Upper lobe of left lung (tissue), 6 donors: ENCODE data around the gene CYCS. TPM values are rescaled to one million over a fixed set of nuclear protein-coding genes. Genes with fewer than 3 reads are reported as not detected.
"Not testable (repeated sequence)": the region's sequence is repeated elsewhere in the genome, so short reads cannot be mapped to it uniquely, and the experiment has no call there.

Source experiments
- ATAC-seq, 2 donors: fragments of 200-7000 bp; cut with Tn5 transposase; one replicate each; pipeline ENCODE4 v1.9.1; 2022; ENCODE audit warnings: mild to moderate bottlenecking in 2 of 2, moderate library complexity in 2 of 2; ENCODE audit not compliant: low FRiP score in 2 of 2
- DNase-seq, 2 donors: peaks; one replicate each; pipeline ENCODE4 v3.0.0-alpha.2; 2019 to 2020
- H3K27ac ChIP-seq, 4 donors: fragments of 200-600 bp; sonication (generic); one replicate each; pipeline ENCODE4 v1.5.1; 2016 to 2019
- H3K27me3 ChIP-seq, 4 donors: fragments of 200-600 bp; sonication (generic); one replicate each; pipeline ENCODE4 v1.5.1; 2017 to 2019
- H3K36me3 ChIP-seq, 4 donors: fragments of 200-600 bp; sonication (generic); one replicate each; pipeline ENCODE4 v1.5.1; 2016 to 2019
- H3K4me1 ChIP-seq, 4 donors: fragments of 200-600 bp; sonication (generic); one replicate each; pipeline ENCODE4 v1.5.1; 2018 to 2019
- H3K4me3 ChIP-seq, 4 donors: fragments of 200-600 bp; sonication (generic); one replicate each; pipeline ENCODE4 v1.5.1; 2017 to 2019; ENCODE audit warnings: mild to moderate bottlenecking in 2 of 4, moderate library complexity in 1 of 4
- H3K9me3 ChIP-seq, 4 donors: fragments of 200-600 bp; sonication (generic); one replicate each; pipeline ENCODE4 v1.5.1; 2018 to 2019
- CTCF ChIP-seq, 6 experiments: fragments of 450-650 bp in 4 of 6; fragments of 200-600 bp in 2 of 6; sonication (generic) in 2 of 6; IDR thresholded peaks; one replicate each; pipeline ENCODE4 v1.5.1; 2016 to 2019; ENCODE audit warnings: antibody characterized with exemption in 6 of 6
- EP300 ChIP-seq, 4 donors: sonication (generic); formaldehyde crosslinking; IDR thresholded peaks; one replicate each; pipeline ENCODE4 v1.5.1; 2017; ENCODE audit warnings: antibody characterized with exemption in 4 of 4, control low read depth in 2 of 4
- POLR2A ChIP-seq, 4 donors: fragments of 450-650 bp; IDR thresholded peaks; one replicate each; pipeline ENCODE4 v1.5.1; 2016 to 2017; ENCODE audit warnings: antibody characterized with exemption in 4 of 4, mild to moderate bottlenecking in 2 of 4
- POLR2AphosphoS5 ChIP-seq, 2 donors: sonication (generic); formaldehyde crosslinking; IDR thresholded peaks; one replicate each; pipeline ENCODE4 v1.5.1; 2017; ENCODE audit warnings: antibody characterized with exemption in 2 of 2
- WGBS, 2 donors: methylation state at CpG; one replicate each; pipeline ENCODE4 v1.1.5; 2017 to 2018; 5-methylcytosine and 5-hydroxymethylcytosine counted together
- total RNA-seq, 6 donors: library from RNA; depleted of rRNA in 4 of 6; stranded (reverse); fragments of >200 nt in 4 of 6; gene quantifications; one replicate each; pipeline versions ENCODE4 v1.1.0 to v1.2.1, GENCODE V29; 2016 to 2021
- donor health status: DM: no; HTN: no; CAD: no; lungs with moderate emphysema.
- donor health status: DM: no; HTN: yes; CAD: no; lungs with severe emphysema.

CYCS gene
- total RNA-seq, 6 donors from 2014 or later = 7.3 to 69.4 (median 33.2) TPM

GRCh38 chr7:25169683-25170082 is 44.6 kb upstream of the CYCS start:
- TF ChIP-seq POLR2AphosphoS5 (IDR thresholded peaks at IDR 0.05) = no peak
- no peak for TF ChIP-seq POLR2A (IDR thresholded peaks at IDR 0.05)
- no peak for TF ChIP-seq EP300 (IDR thresholded peaks at IDR 0.05)
- no peak for TF ChIP-seq CTCF (IDR thresholded peaks at IDR 0.05)
- peaks cover 0 to 9% (median 0%) of the 10 kb centered on the region in 4 donors for H3K36me3 ChIP-seq
- H3K9me3 ChIP-seq = no peaks in the 10 kb centered on the region
- 96 to 97% methylated on average over 7 of the region's 7 CpGs for whole genome bisulfite sequencing, 2 donors
- ATAC-seq = no peak
- H3K4me1 ChIP-seq = no peaks in the 10 kb centered on the region
- no peak overlapping the region for H3K4me3 ChIP-seq
- no peak overlapping the region for H3K27ac ChIP-seq
- H3K27me3 ChIP-seq = no peaks in the 10 kb centered on the region
- no peak for DNase-seq

GRCh38 chr7:25168145-25168544 is 43.1 kb upstream of the CYCS start:
- H3K4me3 ChIP-seq = no peak overlapping the region
- no peak for DNase-seq
- no peak for ATAC-seq
- TF ChIP-seq POLR2AphosphoS5 (IDR thresholded peaks at IDR 0.05) (no peak), EP300 (IDR thresholded peaks at IDR 0.05) (no peak), POLR2A (IDR thresholded peaks at IDR 0.05) (no peak), CTCF (IDR thresholded peaks at IDR 0.05) (no peak)
- no peaks in the 10 kb centered on the region for H3K9me3 ChIP-seq
- no peak overlapping the region for H3K27ac ChIP-seq
- peaks cover 0 to 9% (median 0%) of the 10 kb centered on the region in 4 donors for H3K36me3 ChIP-seq
- 88 to 89% methylated on average over 4 of the region's 4 CpGs for WGBS, 2 donors
- H3K4me1 ChIP-seq = no peaks in the 10 kb centered on the region
- H3K27me3 ChIP-seq = no peaks in the 10 kb centered on the region

- DNase-seq = no peak
- 77 to 93% methylated on average over 3 of the region's 3 CpGs for WGBS, 2 donors
These were observed 42.3 kb upstream of the CYCS start for GRCh38 chr7:25167262-25167843.

GRCh38 chr7:25159983-25160596 is 35.0 kb upstream of the CYCS start:
- 49 to 53% methylated on average over 11 of the region's 11 CpGs for WGBS, 2 donors
- peak in 2 of 6 experiments; percentile 25 to 46 for TF ChIP-seq CTCF (IDR thresholded peaks at IDR 0.05)
- not testable (repeated sequence) for ATAC-seq, H3K4me3 ChIP-seq, H3K4me1 ChIP-seq, H3K9me3 ChIP-seq, DNase-seq, H3K36me3 ChIP-seq, H3K27me3 ChIP-seq, H3K27ac ChIP-seq

More at GRCh38 chr7:25167262-25167843, 42.3 kb upstream of the CYCS start:
- TF ChIP-seq CTCF (IDR thresholded peaks at IDR 0.05) (no peak), POLR2AphosphoS5 (IDR thresholded peaks at IDR 0.05) (no peak), POLR2A (IDR thresholded peaks at IDR 0.05) (no peak), EP300 (IDR thresholded peaks at IDR 0.05) (no peak)
- no peak overlapping the region for H3K4me3 ChIP-seq
- no peak overlapping the region for H3K27ac ChIP-seq
- ATAC-seq = no peak
- no peaks in the 10 kb centered on the region for H3K4me1 ChIP-seq
- no peaks in the 10 kb centered on the region for H3K27me3 ChIP-seq
- no peaks in the 10 kb centered on the region for H3K9me3 ChIP-seq
- H3K36me3 ChIP-seq = peaks cover 0 to 9% (median 0%) of the 10 kb centered on the region in 4 donors

- ATAC-seq (no peak), DNase-seq (no peak)
- Histone ChIP-seq H3K36me3 (peaks cover 2 to 15% (median 4%) of the 10 kb centered on the region in 4 donors), H3K4me3 (no peak overlapping the region), H3K4me1 (no peaks in the 10 kb centered on the region), H3K27me3 (no peaks in the 10 kb centered on the region), H3K27ac (no peak overlapping the region), H3K9me3 (no peaks in the 10 kb centered on the region)
- no peak for TF ChIP-seq CTCF (IDR thresholded peaks at IDR 0.05)
- no peak for TF ChIP-seq POLR2A (IDR thresholded peaks at IDR 0.05)
- TF ChIP-seq POLR2AphosphoS5 (IDR thresholded peaks at IDR 0.05) = no peak
- no peak for TF ChIP-seq EP300 (IDR thresholded peaks at IDR 0.05)
- WGBS, 2 donors = 95 to 96% methylated on average over 4 of the region's 4 CpGs
These were observed 33.9 kb upstream of the CYCS start for GRCh38 chr7:25158966-25159365.
